ENCODE data around the gene ZNF19. TPM values are rescaled to one million over a fixed set of nuclear protein-coding genes. Genes with fewer than 3 reads are reported as not detected.

ZNF19 gene
- total and polyA plus RNA-seq, 2 donors (not counting 3 experiments of a cell fraction or from before 2014, with no cell fraction given), result 0.98 to 2.6 TPM

DNA sequence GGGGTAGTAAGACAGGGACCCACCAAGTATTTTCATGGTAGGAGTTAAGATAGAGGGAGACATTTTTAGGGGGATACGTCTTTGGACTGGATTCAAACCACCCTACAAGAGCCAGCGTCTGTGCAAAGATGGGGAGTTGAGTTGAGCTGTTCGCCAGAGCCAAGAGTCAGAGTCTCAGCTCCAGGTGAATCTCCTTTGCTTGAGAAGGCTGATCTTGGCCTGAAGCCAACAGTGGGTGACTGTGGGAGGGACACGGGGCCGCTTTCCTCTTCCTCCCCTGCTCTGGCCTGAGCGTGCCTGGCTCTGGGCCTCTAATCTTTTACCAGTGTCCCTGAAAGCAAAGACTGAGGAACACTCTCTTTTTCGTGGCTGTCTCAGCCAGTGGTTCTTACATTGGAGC is 52.7 kb downstream of the ZNF19 start:
- CTCF ChIA-PET, result interaction anchor here (2.2 kb wide), 1 partner anchor 63 kb away, joined by 8 read pairs; no protein-coding TSS in a partner anchor
- H3K79me2 ChIP-seq (ENCODE audit: control insufficient read depth, insufficient read depth, low read length), result no peaks in the 10 kb centered on the region
- H3K4me1 ChIP-seq (ENCODE audit: control insufficient read depth, extremely low read depth, insufficient read depth, low read length), result no peaks in the 10 kb centered on the region
- dilution Hi-C loops (cut with MboI; ENCODE audit: extremely low pct_ligation_motif_present, low sequenced_read_pairs) (no loop called here), intact Hi-C loops (cut with micrococcal nuclease) (no loop called here)
- H3K27me3 ChIP-seq (ENCODE audit: control insufficient read depth in 2 of 2, insufficient read depth in 2 of 2, low read length in 2 of 2), result no peaks in the 10 kb centered on the region
- no peaks in the 10 kb centered on the region for H3K36me3 ChIP-seq (ENCODE audit: control insufficient read depth in 2 of 2, extremely low read depth in 1 of 2, insufficient read depth in 2 of 2, low read length in 2 of 2)
- H3K9ac ChIP-seq (replicated peaks; ENCODE audit: extremely low read depth, insufficient read depth, low read length), result no peak overlapping the region
- H2AFZ ChIP-seq (ENCODE audit: low read depth, low read length), result no peak overlapping the region
- no peak overlapping the region for H3K27ac ChIP-seq (ENCODE audit: insufficient read depth, low read depth, low read length)
- POLR2A ChIA-PET, result no interaction called here
- BruUV-seq (replicated peaks), result no TSS peak
- DNase-seq (ENCODE audit: low read depth, low spot score) (no peak), FAIRE-seq (no peak)
- no peaks in the 10 kb centered on the region for H4K20me1 ChIP-seq (replicated peaks; ENCODE audit: control insufficient read depth, extremely low read depth, insufficient read depth, low read length)
- H3K9me1 ChIP-seq (replicated peaks; ENCODE audit: control insufficient read depth, extremely low read depth, insufficient read depth, low read length), result no peaks in the 10 kb centered on the region
- TF ChIP-seq, protein P1, sequence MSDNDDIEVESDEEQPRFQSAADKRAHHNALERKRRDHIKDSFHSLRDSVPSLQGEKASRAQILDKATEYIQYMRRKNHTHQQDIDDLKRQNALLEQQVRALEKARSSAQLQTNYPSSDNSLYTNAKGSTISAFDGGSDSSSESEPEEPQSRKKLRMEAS (IDR thresholded peaks at IDR 0.05; ENCODE audit: insufficient read depth, insufficient read length), result no peak
- TF ChIP-seq MYC (IDR thresholded peaks at IDR 0.05; ENCODE audit: low read depth, low read length), result no peak
- TF ChIP-seq POLR2A (IDR thresholded peaks at IDR 0.05; ENCODE audit: low read depth, low read length), result no peak
- no peak for TF ChIP-seq EZH2 (IDR thresholded peaks at IDR 0.05; ENCODE audit: borderline replicate concordance, low read depth, low read length, severe bottlenecking)
- TF ChIP-seq POLR2AphosphoS5 (IDR thresholded peaks at IDR 0.05; ENCODE audit: insufficient read depth, low read depth, low read length), result no peak
- no peak for TF ChIP-seq JUN (IDR thresholded peaks at IDR 0.05; ENCODE audit: borderline replicate concordance, insufficient read depth, insufficient read length, low read depth)
- TF ChIP-seq GATA2 (IDR thresholded peaks at IDR 0.05; ENCODE audit: insufficient read depth, insufficient read length, low read depth, low read length), result no peak
- no peak for TF ChIP-seq FOS (IDR thresholded peaks at IDR 0.05; ENCODE audit: borderline replicate concordance, insufficient read depth, low read length)
- TF ChIP-seq, protein P2, sequence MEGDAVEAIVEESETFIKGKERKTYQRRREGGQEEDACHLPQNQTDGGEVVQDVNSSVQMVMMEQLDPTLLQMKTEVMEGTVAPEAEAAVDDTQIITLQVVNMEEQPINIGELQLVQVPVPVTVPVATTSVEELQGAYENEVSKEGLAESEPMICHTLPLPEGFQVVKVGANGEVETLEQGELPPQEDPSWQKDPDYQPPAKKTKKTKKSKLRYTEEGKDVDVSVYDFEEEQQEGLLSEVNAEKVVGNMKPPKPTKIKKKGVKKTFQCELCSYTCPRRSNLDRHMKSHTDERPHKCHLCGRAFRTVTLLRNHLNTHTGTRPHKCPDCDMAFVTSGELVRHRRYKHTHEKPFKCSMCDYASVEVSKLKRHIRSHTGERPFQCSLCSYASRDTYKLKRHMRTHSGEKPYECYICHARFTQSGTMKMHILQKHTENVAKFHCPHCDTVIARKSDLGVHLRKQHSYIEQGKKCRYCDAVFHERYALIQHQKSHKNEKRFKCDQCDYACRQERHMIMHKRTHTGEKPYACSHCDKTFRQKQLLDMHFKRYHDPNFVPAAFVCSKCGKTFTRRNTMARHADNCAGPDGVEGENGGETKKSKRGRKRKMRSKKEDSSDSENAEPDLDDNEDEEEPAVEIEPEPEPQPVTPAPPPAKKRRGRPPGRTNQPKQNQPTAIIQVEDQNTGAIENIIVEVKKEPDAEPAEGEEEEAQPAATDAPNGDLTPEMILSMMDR (IDR thresholded peaks at IDR 0.05; ENCODE audit: extremely low read depth in 1 of 2, insufficient read depth in 1 of 2, low read depth in 1 of 2, low read length in 2 of 2), result no peak
- no peak overlapping the region for H3K4me2 ChIP-seq (ENCODE audit: insufficient read depth, low read length)
- no peaks in the 10 kb centered on the region for H3K9me3 ChIP-seq (replicated peaks; ENCODE audit: control insufficient read depth, insufficient read depth, low read length)
- no peak overlapping the region for H3K4me3 ChIP-seq (replicated peaks in 1 of 3; ENCODE audit: insufficient read depth in 1 of 3, low read depth in 1 of 3, low read length in 3 of 3)

All from endothelial cell of umbilical vein (primary cell).